ENCODE measurements around the gene SERHL2. TPM values are rescaled to one million over a fixed set of nuclear protein-coding genes. Genes with fewer than 3 reads are reported as not detected.
"Not testable (repeated sequence)": the region's sequence is repeated elsewhere in the genome, so short reads cannot be mapped to it uniquely, and the experiment has no call there.

SERHL2 gene
- total and polyA plus RNA-seq, 2 donors (not counting 3 experiments of a cell fraction or from before 2014, with no cell fraction given): 0.80 to 2.0 TPM

GRCh38 chr22:42533638-42533977 lies 20.1 kb upstream of the SERHL2 start:
- DNase-seq (ENCODE audit: low read depth, low spot score) (no peak), FAIRE-seq (no peak)
- no TSS peak for BruUV-seq (replicated peaks)
- Histone ChIP-seq H3K9me1 (replicated peaks; ENCODE audit: control insufficient read depth, extremely low read depth, insufficient read depth, low read length) (no peaks in the 10 kb centered on the region), H3K4me3 (replicated peaks in 1 of 3; ENCODE audit: insufficient read depth in 1 of 3, low read depth in 1 of 3, low read length in 3 of 3) (no peak overlapping the region), H3K27me3 (ENCODE audit: control insufficient read depth in 2 of 2, insufficient read depth in 2 of 2, low read length in 2 of 2) (no peaks in the 10 kb centered on the region), H3K36me3 (ENCODE audit: control insufficient read depth in 2 of 2, extremely low read depth in 1 of 2, insufficient read depth in 2 of 2, low read length in 2 of 2) (no peaks in the 10 kb centered on the region), H3K27ac (ENCODE audit: insufficient read depth, low read depth, low read length) (no peak overlapping the region), H3K4me1 (ENCODE audit: control insufficient read depth, extremely low read depth, insufficient read depth, low read length) (peaks cover 3% of the 10 kb centered on the region), H4K20me1 (replicated peaks; ENCODE audit: control insufficient read depth, extremely low read depth, insufficient read depth, low read length) (no peaks in the 10 kb centered on the region), H3K79me2 (ENCODE audit: control insufficient read depth, insufficient read depth, low read length) (no peaks in the 10 kb centered on the region), H3K4me2 (ENCODE audit: insufficient read depth, low read length) (no peak overlapping the region), H2AFZ (ENCODE audit: low read depth, low read length) (no peak overlapping the region), H3K9me3 (replicated peaks; ENCODE audit: control insufficient read depth, insufficient read depth, low read length) (no peaks in the 10 kb centered on the region), H3K9ac (replicated peaks; ENCODE audit: extremely low read depth, insufficient read depth, low read length) (no peak overlapping the region)
- ChIA-PET CTCF (interaction anchor here (1.7 to 1.8 kb wide), 2 partner anchors 19 to 27 kb away, joined by 8 to 10 read pairs; no protein-coding TSS in a partner anchor), POLR2A (no interaction called here)
- TF ChIP-seq GATA2 (IDR thresholded peaks at IDR 0.05; ENCODE audit: insufficient read depth, insufficient read length, low read depth, low read length) (no peak), EZH2 (IDR thresholded peaks at IDR 0.05; ENCODE audit: borderline replicate concordance, low read depth, low read length, severe bottlenecking) (no peak), MAX (IDR thresholded peaks at IDR 0.05; ENCODE audit: insufficient read depth, insufficient read length) (no peak), POLR2A (IDR thresholded peaks at IDR 0.05; ENCODE audit: low read depth, low read length) (no peak)
- intact Hi-C loops (cut with micrococcal nuclease): loop anchor here (2.0 kb wide), 1 partner anchor 19 kb away; the partner anchor contains the start of gene SERHL2
- dilution Hi-C loops (cut with MboI; ENCODE audit: extremely low pct_ligation_motif_present, low sequenced_read_pairs): no loop called here

GRCh38 chr22:42535082-42535731 lies 18.5 kb upstream of the SERHL2 start:
- H3K36me3 ChIP-seq (ENCODE audit: control insufficient read depth in 2 of 2, extremely low read depth in 1 of 2, insufficient read depth in 2 of 2, low read length in 2 of 2); H4K20me1 ChIP-seq (replicated peaks; ENCODE audit: control insufficient read depth, extremely low read depth, insufficient read depth, low read length); H3K79me2 ChIP-seq (ENCODE audit: control insufficient read depth, insufficient read depth, low read length); H3K9ac ChIP-seq (replicated peaks; ENCODE audit: extremely low read depth, insufficient read depth, low read length); DNase-seq (ENCODE audit: low read depth, low spot score); dilution Hi-C loops (cut with MboI; ENCODE audit: extremely low pct_ligation_motif_present, low sequenced_read_pairs); BruUV-seq (replicated peaks); H2AFZ ChIP-seq (ENCODE audit: low read depth, low read length); H3K4me3 ChIP-seq (replicated peaks in 1 of 3; ENCODE audit: insufficient read depth in 1 of 3, low read depth in 1 of 3, low read length in 3 of 3); FAIRE-seq; H3K4me1 ChIP-seq (ENCODE audit: control insufficient read depth, extremely low read depth, insufficient read depth, low read length); POLR2A ChIA-PET; H3K9me3 ChIP-seq (replicated peaks; ENCODE audit: control insufficient read depth, insufficient read depth, low read length); H3K4me2 ChIP-seq (ENCODE audit: insufficient read depth, low read length); intact Hi-C loops (cut with micrococcal nuclease); H3K27me3 ChIP-seq (ENCODE audit: control insufficient read depth in 2 of 2, insufficient read depth in 2 of 2, low read length in 2 of 2); H3K9me1 ChIP-seq (replicated peaks; ENCODE audit: control insufficient read depth, extremely low read depth, insufficient read depth, low read length); H3K27ac ChIP-seq (ENCODE audit: insufficient read depth, low read depth, low read length): not testable (repeated sequence)
- CTCF ChIA-PET: interaction anchor here (1.8 kb wide), 1 partner anchor 17 kb away, joined by 8 read pairs; no protein-coding TSS in a partner anchor

All from endothelial cell of umbilical vein (primary cell).